Ovary (tissue), 9 donors: Measurements from ENCODE around the gene NR2F1. TPM values are rescaled to one million over a fixed set of nuclear protein-coding genes. Genes with fewer than 3 reads are reported as not detected.

ENCODE experiments used
- DNase-seq, 5 donors: peaks; one replicate each; pipeline ENCODE4 v3.0.0-alpha.2; 2019 to 2020
- H3K27ac ChIP-seq, 2 donors: fragments of 200-600 bp; one replicate each; pipeline versions ENCODE4 v1.5.1 to v1.8.0; 2019 to 2022
- H3K27me3 ChIP-seq: fragments of 200-600 bp; one replicate; pipeline ENCODE4 v1.8.0; 2022
- H3K36me3 ChIP-seq: fragments of 200-600 bp; sonication (generic); one replicate; pipeline ENCODE4 v1.5.1; 2019
- H3K4me1 ChIP-seq: one replicate; pipeline ENCODE4 v1.8.1; 2013; ENCODE audit warnings: mild to moderate bottlenecking, moderate library complexity; ENCODE audit not compliant: insufficient read depth
- H3K4me3 ChIP-seq: fragments of 200-600 bp; sonication (generic); one replicate; pipeline ENCODE4 v1.5.1; 2017
- H3K9me3 ChIP-seq, 2 donors: fragments of 200-600 bp in 1 of 2; sonication (generic) in 1 of 2; one replicate each; pipeline versions ENCODE4 v1.5.1 to v1.8.1; 2013 to 2019; ENCODE audit warnings: mild to moderate bottlenecking in 1 of 2, moderate library complexity in 1 of 2
- EP300 ChIP-seq: sonication (generic); formaldehyde crosslinking; IDR thresholded peaks from one replicate; pipeline ENCODE4 v1.6.1; 2017; ENCODE audit warnings: antibody characterized with exemption
- POLR2A ChIP-seq: fragments of 450-650 bp; IDR thresholded peaks from one replicate; pipeline ENCODE4 v1.6.1; 2017; ENCODE audit warnings: antibody characterized with exemption, mild to moderate bottlenecking, moderate library complexity
- WGBS, 3 donors: extraction: QIAGEN DNeasy Blood & Tissue Kit in 1 of 3; methylation state at CpG; one replicate each; pipeline versions ENCODE4 v1.1.5 to v1.1.7; 2013 to 2017; 5-methylcytosine and 5-hydroxymethylcytosine counted together
- intact Hi-C, 4 donors: fragments of 100-400 bp; cut with DNase I; formaldehyde crosslinking; loops; one replicate each; pipeline versions ENCODE4 v1.11.0 to v1.15.1; 2022 to 2023
- polyA plus RNA-seq, 2 donors: library from polyadenylated mRNA; stranded (reverse); fragments of 200-250 nt in 1 of 2; fragments of 350-450 nt in 1 of 2; fragmentation: Illumina TruSeq in 1 of 2; extraction: RNeasy Lipid Tissue Mini Kit (QIAGEN cat#74804) in 1 of 2; gene quantifications; one replicate each; pipeline ENCODE4 v1.2.3, GENCODE V29; 2013 to 2014
- total RNA-seq, 7 donors: library from RNA; depleted of rRNA in 2 of 7; stranded (reverse); fragments of >200 nt in 2 of 7; fragmentation: NEBNext Ultra II Directional in 3 of 7; extraction: Animal tissue kit (Norgen Biotek cat#: 25700) in 3 of 7; gene quantifications; one replicate each; pipeline versions ENCODE4 v1.1.0 to v1.2.4, GENCODE V29; 2016 to 2023
- TF ChIP-seq, protein P1 (sequence below), 3 donors: fragments of 450-650 bp in 2 of 3; fragments of 200-600 bp in 1 of 3; IDR thresholded peaks; one replicate each; pipeline versions ENCODE4 v1.5.1 to v1.8.0; 2016 to 2022; ENCODE audit warnings: antibody characterized with exemption in 3 of 3, mild to moderate bottlenecking in 1 of 3
- donor health status: DM: no; HTN: no; CAD: no; lungs with moderate emphysema.
- donor health status: DM: no; HTN: no; CAD: no.
- donor health status: Bipolar disorder and iron deficiency.
- donor health status: DM: yes; HTN: yes; CAD: no.
- donor health status: DM: no; HTN: no; CAD: no.
- donor health status: DM: yes; HTN: yes; CAD: no.

Gene NR2F1
- total and polyA plus RNA-seq, 9 donors: 47.6 to 179 (median 71.5) TPM

DNA sequence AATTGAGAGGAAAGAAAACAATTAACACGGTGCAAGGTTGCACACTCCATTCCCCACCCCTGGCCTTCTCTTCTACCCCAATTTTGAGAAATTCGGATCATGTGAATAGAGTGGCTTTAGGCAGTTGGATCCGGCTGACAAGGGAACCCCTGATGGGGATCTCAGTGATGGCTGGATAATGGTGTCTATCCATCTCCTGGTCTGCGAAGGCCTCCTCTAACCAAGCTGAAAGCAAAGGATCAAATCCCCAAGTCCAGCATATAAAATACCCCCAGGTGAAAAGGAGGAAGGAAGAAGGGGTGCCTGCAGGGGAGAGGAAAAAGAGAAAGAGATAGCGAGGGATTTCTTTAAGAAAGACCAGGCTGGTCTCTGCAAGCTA lies 16.0 kb downstream of the NR2F1 start:
- H3K4me3 ChIP-seq: no peak overlapping the region
- no peak overlapping the region for H3K27ac ChIP-seq
- H3K9me3 ChIP-seq: no peaks in the 10 kb centered on the region
- H3K27me3 ChIP-seq: no peaks in the 10 kb centered on the region
- TF ChIP-seq POLR2A: no peak
- TF ChIP-seq EP300: no peak
- TF ChIP-seq, protein P1, sequence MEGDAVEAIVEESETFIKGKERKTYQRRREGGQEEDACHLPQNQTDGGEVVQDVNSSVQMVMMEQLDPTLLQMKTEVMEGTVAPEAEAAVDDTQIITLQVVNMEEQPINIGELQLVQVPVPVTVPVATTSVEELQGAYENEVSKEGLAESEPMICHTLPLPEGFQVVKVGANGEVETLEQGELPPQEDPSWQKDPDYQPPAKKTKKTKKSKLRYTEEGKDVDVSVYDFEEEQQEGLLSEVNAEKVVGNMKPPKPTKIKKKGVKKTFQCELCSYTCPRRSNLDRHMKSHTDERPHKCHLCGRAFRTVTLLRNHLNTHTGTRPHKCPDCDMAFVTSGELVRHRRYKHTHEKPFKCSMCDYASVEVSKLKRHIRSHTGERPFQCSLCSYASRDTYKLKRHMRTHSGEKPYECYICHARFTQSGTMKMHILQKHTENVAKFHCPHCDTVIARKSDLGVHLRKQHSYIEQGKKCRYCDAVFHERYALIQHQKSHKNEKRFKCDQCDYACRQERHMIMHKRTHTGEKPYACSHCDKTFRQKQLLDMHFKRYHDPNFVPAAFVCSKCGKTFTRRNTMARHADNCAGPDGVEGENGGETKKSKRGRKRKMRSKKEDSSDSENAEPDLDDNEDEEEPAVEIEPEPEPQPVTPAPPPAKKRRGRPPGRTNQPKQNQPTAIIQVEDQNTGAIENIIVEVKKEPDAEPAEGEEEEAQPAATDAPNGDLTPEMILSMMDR (IDR thresholded peaks at IDR 0.05): no peak
- no peaks in the 10 kb centered on the region for H3K36me3 ChIP-seq
- DNase-seq: no peak
- intact Hi-C loops: loop anchor here in 1 of 4 donors (10.0 kb wide), 1 partner anchor 196 kb away; no protein-coding TSS in a partner anchor
- peaks cover 3% of the 10 kb centered on the region for H3K4me1 ChIP-seq
- 80 to 86% (median 83%) methylated on average over 5 of the region's 5 CpGs for WGBS, 3 donors

GRCh38 chr5:93599399-93600120 lies 16.5 kb downstream of the NR2F1 start:
- no peak for TF ChIP-seq EP300
- TF ChIP-seq POLR2A: no peak
- TF ChIP-seq, protein P1 (IDR thresholded peaks at IDR 0.05): no peak
- H3K27ac ChIP-seq: no peak overlapping the region
- no peaks in the 10 kb centered on the region for H3K9me3 ChIP-seq
- WGBS, 3 donors: 25 to 45% (median 32%) methylated on average over 17 of the region's 17 CpGs
- H3K4me1 ChIP-seq: peaks cover 4% of the 10 kb centered on the region
- intact Hi-C loops: loop anchor here in 1 of 4 donors (10.0 kb wide), 1 partner anchor 195 kb away; no protein-coding TSS in a partner anchor
- H3K36me3 ChIP-seq: no peaks in the 10 kb centered on the region
- no peaks in the 10 kb centered on the region for H3K27me3 ChIP-seq
- no peak for DNase-seq
- no peak overlapping the region for H3K4me3 ChIP-seq

DNA sequence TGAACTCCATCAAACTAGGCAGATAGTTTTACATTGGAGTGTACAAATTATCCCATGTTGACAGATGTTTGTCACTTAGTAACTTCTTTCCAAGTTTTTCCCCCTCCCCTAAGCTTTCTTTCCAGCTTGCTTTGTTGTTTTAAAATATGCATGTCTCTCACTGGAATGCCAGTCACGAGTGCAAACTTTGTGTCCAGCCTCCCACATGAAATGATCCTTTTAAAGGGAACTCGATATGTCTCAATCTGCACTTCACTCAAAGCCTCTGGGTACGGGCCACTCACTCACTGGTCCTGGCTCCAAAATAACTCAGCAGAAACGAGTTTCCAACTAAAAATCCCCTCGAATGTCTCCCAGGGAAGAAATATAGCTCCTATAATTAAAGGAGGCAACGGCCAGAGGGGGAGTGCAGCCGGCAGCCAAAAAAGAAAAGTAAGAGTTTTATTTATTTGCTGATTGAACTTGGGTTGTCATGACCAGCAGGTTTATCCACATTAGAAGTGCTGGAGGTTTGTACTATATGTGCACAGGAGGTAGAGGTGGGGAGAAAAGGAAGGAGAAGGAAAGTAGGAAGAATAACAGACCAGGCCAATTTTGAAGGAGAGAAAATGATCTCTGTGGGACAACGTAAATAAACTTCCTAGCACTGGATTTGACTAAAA lies 17.5 kb downstream of the NR2F1 start:
- no peaks in the 10 kb centered on the region for H3K9me3 ChIP-seq
- no peaks in the 10 kb centered on the region for H3K36me3 ChIP-seq
- H3K4me3 ChIP-seq: no peak overlapping the region
- no peak overlapping the region for H3K27ac ChIP-seq
- TF ChIP-seq, protein P1 (IDR thresholded peaks at IDR 0.05): no peak
- TF ChIP-seq EP300 (no peak), POLR2A (no peak)
- H3K27me3 ChIP-seq: no peaks in the 10 kb centered on the region
- 25 to 30% (median 29%) methylated on average over 8 of the region's 8 CpGs for WGBS, 3 donors
- H3K4me1 ChIP-seq: peaks cover 4% of the 10 kb centered on the region
- no peak for DNase-seq
- intact Hi-C loops: no loop called here

DNA sequence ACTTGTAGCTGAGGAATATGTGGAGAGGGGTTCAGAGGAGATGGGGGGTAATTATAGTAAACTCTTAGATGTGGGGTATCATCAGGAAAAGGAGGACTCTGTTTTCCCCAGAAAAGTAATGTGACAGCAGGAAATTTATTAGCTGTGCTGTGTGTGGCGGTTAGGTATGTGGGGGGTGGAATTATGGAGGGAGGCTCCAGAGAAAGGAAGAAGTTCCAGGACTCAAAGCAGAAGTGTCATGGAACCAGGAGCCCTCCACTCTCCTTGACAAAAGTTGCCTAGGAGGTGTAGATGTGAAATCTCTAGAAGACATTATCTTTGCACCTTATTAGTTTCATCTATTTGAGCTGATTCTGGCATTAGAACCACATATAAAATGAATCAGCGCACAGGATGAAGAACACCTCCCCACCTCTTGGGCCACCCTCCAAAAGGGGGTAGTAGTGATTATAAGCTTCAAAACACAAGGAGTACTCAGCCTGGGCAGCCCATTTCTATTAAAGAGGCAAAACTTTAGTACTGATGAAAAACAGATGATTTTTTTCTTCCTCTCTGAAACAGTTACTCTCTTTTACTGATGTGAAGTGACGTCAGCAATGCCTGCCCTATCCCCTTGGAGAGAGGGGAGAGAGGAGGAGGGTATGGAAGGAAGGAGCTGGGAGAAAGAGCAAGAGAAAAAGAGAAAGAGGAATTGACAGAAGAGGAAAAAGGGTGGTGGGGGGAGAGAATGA lies 18.2 kb downstream of the NR2F1 start:
- 75 to 87% (median 82%) methylated on average over 3 of the region's 3 CpGs for WGBS, 3 donors
- H3K4me3 ChIP-seq: no peak overlapping the region
- intact Hi-C loops: no loop called here

More for the DNA sequence above, 18.2 kb downstream of the NR2F1 start:
- Histone ChIP-seq H3K9me3 (no peaks in the 10 kb centered on the region), H3K27me3 (no peaks in the 10 kb centered on the region), H3K27ac (no peak overlapping the region), H3K4me1 (peaks cover 4% of the 10 kb centered on the region), H3K36me3 (no peaks in the 10 kb centered on the region)
- no peak for DNase-seq
- TF ChIP-seq EP300: no peak
- no peak for TF ChIP-seq POLR2A
- TF ChIP-seq, protein P1 (IDR thresholded peaks at IDR 0.05): no peak
